ENCODE data around the gene DPYD.

The DPYD gene

GRCh38 chr1:97920832-97921571 is at the start of gene DPYD:
TSS of gene DPYD (minus strand) at chr1:97921034. CDS start at chr1:97920922, 112 bp downstream.
- FAIRE-seq: no peak

GRCh38 chr1:97960470-97960869 is 39.6 kb upstream of the DPYD start:
- no peak for FAIRE-seq

GRCh38 chr1:97947695-97948094 is 26.9 kb upstream of the DPYD start:
- no peak for FAIRE-seq

GRCh38 chr1:97943354-97943753 is 22.5 kb upstream of the DPYD start:
- FAIRE-seq: no peak

- FAIRE-seq: no peak
Observed at GRCh38 chr1:97942161-97943123, 21.6 kb upstream of the DPYD start.

GRCh38 chr1:97938285-97938642 is 17.4 kb upstream of the DPYD start:
- FAIRE-seq: no peak

- no peak for FAIRE-seq
Observed at GRCh38 chr1:97936976-97937375, 16.1 kb upstream of the DPYD start.

- FAIRE-seq: no peak
Observed at GRCh38 chr1:97934491-97934890, 13.7 kb upstream of the DPYD start.

GRCh38 chr1:97929874-97930851 is 9.3 kb upstream of the DPYD start:
- no peak for FAIRE-seq

- FAIRE-seq: no peak
Observed at GRCh38 chr1:97926017-97926708, 5.3 kb upstream of the DPYD start.

GRCh38 chr1:97925151-97925550 is 4.3 kb upstream of the DPYD start:
- no peak for FAIRE-seq

- FAIRE-seq: no peak
Observed at GRCh38 chr1:97923811-97924210, 3.0 kb upstream of the DPYD start.

GRCh38 chr1:97920276-97920831 is 480 bp downstream of the DPYD start:
- no peak for FAIRE-seq

GRCh38 chr1:97919585-97920261 is 1.1 kb downstream of the DPYD start:
- no peak for FAIRE-seq

GRCh38 chr1:97918961-97919360 is 1.9 kb downstream of the DPYD start:
- FAIRE-seq: no peak

GRCh38 chr1:97913506-97914139 is 7.2 kb downstream of the DPYD start:
- FAIRE-seq: no peak

GRCh38 chr1:97911266-97912215 is 9.3 kb downstream of the DPYD start:
- no peak for FAIRE-seq

- FAIRE-seq: no peak
Observed at GRCh38 chr1:97909266-97909665, 11.6 kb downstream of the DPYD start.

- FAIRE-seq: no peak
Observed at GRCh38 chr1:97907886-97908285, 12.9 kb downstream of the DPYD start.
